Activated CD8-positive, alpha-beta memory T cell treated with anti-CD3 and anti-CD28 coated beads, Interleukin-2, amount 50 U/mL, for 24 hours (primary cell): ENCODE measurements around the gene GCC1.

Experiments used
- DNase-seq: peaks from one replicate; pipeline ENCODE4 v3.0.0-alpha.2; 2020; ENCODE audit errors: extremely low read depth

Gene GCC1, protein sequence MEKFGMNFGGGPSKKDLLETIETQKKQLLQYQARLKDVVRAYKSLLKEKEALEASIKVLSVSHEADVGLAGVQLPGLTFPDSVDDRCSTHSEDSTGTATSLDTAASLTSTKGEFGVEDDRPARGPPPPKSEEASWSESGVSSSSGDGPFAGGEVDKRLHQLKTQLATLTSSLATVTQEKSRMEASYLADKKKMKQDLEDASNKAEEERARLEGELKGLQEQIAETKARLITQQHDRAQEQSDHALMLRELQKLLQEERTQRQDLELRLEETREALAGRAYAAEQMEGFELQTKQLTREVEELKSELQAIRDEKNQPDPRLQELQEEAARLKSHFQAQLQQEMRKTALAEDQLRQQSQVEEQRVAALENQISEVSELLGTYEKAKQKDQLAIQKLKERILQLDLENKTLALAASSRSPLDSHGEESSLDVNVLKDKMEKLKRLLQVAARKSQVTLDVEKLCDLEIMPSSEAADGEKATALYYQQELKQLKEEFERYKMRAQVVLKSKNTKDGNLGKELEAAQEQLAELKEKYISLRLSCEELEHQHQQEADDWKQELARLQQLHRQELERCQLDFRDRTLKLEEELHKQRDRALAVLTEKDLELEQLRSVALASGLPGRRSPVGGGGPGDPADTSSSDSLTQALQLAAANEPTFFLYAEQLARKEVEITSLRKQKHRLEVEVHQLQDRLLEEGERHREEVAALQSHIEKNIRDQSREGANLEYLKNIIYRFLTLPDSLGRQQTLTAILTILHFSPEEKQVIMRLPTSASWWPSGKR

GRCh38 chr7:127585044-127585953, at the start of gene GCC1:
TSS of gene GCC1 (minus strand) at chr7:127585596. CDS start at chr7:127585182, 414 bp downstream.
- peak; percentile 78 for DNase-seq

- DNase-seq = no peak
Observed at GRCh38 chr7:127632276-127632910, 47.0 kb upstream of the GCC1 start.

DNA sequence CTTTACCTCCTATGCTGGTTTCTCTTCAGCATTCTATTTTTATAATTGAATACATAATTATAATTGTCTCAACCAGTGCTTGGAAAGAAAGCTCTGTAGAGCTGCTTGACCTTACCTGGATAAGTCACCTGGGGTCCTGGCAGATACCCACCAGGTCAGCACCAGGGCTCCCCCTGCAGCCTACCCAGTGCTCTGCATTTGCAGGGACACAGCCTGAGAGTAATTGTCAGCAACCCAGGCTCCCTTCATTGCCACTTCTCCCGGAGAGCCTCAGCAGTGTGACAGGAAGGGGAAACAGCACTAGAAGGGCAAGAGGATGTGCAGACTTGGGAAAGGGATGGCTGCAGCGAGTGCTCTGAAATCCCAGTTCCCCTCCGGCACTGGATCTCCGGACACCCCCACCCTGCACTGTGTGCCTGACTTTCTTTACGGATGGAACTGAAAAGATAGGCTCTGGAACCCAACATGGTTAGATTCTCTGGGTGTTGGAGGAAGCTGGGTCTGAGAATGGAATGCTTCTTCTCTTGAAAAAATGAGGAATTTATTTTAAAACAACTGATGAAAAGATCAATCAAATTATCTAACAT, 44.0 kb upstream of the GCC1 start:
- DNase-seq = no peak

DNA sequence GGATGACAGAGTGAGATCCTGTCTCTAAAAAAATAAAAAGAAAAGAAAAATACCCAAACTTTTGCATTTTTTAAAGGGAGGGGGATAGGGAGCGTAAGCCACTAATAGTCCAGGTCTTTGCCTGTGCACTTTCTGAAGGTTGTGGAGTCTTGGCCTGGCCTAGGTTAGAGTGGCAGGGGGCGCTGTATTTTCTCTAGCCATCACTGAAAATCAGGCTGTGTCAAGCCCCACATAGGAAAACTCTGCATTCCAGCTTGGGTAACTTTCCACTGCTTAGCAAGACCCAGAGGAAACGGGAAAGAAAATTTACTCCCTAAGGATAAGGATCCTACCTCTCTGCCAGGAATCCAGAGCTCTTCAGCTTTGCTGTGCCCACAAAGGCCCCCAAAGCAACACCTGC, 43.0 kb upstream of the GCC1 start:
- no peak for DNase-seq

DNA sequence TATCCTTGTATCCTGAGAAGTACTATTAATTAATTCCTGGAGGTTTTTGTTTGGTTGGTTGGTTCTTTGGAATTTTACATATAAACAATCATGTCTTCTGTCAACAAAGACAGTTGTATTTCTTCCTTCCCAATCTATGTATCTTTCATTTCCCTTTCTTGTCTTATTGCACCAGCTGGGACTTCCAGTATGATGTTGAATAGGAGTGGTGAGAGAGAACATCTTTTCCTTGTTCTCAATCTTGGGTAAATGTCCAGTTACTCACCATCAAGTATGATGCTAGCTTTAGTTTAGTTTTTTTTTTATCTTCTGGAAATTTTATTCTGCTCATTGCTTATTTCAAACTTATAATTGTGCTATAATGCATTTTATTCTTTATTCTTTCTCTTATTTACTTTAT, 39.9 kb upstream of the GCC1 start:
- DNase-seq = no peak

DNA sequence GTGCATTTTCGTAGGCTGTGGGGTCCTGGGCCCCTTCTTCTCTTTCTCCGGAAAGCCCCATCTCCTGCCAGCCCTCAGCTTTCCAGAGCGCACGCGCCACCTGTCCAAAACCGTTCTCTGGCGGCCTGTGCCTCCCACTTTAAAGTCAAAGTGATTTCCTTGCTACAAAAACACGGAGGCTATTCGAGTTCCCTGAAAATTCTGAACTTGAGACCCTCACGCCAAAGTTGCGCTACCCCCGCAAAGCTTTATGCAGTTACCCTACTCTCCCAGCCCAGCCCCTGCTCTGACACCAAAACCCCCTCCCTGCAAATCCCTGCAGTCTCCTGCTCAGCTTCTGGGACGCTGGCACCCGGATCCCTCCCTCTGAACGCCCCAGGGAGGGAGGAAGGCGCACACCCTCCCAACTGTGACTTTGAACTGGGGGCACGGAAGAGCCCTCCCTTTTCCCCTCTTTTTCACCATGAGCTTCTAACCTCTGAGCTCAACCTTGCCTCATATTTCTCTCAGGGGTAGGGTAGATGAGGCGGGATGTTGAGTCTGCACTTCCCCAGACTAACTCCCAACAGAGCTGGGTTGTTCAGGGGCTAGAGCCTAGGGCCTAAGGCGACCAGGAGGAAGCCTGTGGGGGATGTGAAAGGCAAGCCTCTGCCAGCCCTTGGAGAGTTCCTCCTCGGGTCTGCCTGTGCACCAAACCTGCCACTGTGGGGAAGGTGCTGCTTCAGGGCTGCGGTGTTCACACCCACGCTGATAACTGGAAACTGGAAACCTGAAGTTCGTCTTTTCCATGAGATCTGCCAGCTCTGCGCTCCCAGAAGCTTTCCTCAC, 35.2 kb upstream of the GCC1 start:
- no peak for DNase-seq

DNA sequence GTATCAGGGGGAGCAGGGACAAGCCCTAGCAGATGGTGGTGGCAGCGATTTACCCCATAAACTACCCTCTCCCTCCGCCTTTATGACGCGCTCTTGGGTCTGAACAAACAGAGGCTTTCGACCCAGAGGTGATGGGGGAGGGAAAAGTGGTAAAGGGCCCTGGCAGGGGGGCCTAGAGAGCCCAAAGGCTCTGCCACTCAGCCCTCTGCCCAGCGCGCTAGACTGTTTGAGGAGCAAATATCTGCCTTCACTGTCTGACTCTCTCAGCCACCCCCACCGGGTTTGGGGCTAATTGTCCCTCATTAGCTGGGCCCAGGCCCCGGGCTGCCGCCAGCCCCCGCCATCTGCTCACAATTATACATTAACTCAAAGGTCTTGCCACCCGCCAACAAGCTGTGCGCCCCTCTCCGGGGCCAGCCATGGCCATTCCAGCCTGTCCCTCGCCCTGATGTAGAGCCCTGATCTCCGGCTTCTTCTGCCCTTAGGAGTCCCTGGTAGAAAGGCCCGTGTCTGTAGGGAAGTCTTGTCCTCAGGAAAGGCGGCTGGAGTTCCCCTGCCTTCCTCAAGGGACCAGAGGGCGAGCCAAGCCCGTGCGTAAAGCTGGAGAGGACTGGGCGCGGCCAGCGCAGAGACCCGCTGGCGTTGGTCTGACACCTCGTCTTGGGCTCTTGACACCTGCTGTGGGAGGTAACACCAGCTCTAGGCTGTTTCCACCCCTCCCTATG, 34.4 kb upstream of the GCC1 start:
- no peak for DNase-seq

DNA sequence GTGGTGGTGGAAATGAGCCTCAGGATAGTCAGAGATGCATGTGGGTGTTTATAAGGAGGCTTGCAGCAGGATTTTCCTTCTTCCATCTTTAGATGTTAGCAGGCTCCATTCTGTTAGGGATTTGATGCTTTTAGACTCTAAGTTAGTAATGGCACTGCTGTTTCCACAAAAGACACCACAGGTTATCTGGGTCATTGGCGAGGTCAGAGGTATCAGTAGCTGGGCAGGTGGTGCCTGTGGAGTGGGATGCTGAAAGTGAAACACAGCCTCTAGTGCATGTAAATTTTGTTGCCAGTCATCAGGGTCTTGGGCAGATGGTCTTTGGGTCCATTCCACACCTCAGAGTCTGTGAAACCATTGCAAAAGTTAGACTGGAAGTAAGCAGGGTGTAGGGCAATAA, 33.4 kb upstream of the GCC1 start:
- DNase-seq = no peak

DNA sequence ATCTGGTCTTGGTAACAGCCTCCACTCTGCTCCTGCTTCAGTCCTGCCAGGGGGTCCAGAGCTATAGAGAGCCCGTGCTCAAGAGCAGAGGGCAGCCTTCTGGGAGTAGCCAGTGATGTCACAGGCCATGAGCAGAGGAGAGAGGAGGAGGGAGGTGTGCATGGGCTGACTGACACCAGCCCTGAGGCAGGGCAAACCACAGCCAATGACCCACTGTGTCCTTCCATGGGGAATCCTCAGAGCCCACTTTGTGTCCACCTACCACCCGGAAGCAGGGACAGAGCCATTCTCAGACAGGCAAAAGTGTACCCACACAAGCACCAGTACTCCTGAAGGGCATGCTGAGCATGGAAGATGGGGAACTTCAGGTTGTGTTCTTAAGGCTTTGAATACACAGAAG, 32.6 kb upstream of the GCC1 start, which contains the start of gene PAX4:
Gene PAX4, minus strand, starts transcription at position 101 of the 400 bp plus-strand sequence. CDS start 2,214 bp downstream, outside the sequence.
- DNase-seq = no peak

GRCh38 chr7:127616724-127617123, 31.3 kb upstream of the GCC1 start:
- DNase-seq = no peak

DNA sequence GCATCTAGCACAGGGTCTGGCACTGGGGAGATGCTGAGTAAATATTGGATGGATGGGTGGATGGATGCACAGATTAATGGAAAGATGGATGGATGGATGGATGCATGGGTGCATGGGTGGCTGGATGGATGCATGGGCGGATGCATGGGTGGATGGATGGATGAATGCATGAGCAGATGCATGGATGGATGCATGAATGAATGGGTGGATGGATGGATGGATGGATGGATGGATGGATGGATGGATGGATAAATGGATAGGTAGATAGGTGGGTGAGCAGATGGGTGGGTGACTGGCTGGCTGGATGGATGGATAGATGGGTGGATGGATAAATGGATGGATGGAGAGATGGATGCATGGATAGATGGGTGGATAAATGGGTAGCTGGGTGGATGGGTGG, 26.9 kb upstream of the GCC1 start:
- DNase-seq = no peak

DNA sequence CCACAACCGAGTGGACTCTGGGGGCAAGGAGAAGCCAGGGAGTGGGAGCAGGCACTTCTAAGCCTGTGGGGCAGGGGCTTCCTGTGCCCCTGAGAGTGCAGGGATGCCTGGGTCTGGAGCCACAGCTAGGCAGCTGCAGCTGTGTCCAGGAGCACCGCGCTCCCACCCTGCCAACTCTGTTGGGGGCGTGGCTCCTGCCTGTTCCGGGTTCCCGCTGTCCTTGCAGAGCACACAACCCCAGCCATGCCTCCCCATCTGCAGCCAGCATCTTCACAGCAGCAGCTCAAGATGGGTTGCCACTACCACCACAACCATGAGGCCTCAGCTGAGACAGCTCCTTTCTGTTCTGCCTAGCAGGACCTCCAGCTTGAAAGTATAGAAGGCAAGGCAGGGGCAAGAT, 23.9 kb upstream of the GCC1 start:
- no peak for DNase-seq

DNA sequence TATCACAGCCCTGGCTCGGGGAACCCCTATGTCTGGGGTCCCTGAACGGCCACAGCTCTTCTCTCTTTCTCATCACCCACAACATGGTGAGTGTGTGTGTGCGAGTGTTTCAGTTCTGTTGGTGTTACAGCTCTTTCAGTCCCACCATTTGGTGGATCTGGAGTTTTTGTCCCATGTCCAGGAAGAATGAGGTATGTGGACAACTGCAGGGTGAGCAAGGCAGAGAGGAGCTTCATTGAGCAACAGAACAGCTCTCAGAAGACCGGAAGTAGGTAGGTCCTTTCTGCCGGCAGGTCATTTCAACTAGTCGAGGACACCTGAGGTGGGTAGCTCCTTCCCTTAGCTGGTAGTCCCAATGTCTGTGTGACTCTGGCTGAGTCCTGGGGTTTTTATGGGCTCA, 23.1 kb upstream of the GCC1 start:
- DNase-seq = no peak

DNA sequence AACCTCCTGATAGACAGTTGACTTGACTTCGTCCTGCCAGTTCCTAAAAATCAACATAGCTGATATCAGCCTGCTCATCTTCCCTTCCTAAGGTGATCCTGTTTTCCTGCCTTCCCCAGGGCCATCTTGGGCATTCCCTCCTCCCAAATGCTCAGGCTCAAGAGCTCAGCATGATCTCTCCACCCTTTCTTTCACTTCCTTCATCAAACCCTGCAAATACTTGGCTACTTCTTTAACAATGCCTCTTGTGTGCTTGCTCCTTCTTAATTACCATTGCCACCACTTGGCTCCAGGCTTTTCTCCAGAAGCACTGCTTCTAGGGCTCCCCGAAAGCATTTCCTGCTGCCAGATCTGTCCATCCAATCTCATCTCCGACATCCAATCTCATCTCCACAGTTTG, 15.5 kb upstream of the GCC1 start:
- no peak for DNase-seq

DNA sequence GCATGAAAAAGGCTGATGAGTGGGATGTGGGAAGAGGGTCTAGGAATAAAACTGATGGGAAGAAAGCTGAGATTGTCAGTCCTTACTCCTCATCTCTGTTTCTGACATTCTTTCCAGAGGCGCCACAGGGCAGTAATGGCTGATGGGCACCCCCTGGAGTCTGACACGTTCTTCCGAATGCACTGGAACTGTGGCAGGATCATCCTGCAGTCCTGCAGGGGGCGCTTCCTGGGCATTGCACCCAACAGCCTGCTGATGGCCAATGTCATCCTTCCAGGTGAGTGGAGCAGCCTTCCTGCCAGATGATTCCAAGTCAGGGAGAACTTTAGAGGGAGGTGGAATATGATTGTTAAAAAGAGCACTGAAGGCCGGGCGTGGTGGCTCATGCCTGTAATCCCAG, 12.9 kb upstream of the GCC1 start:
- DNase-seq = no peak

DNA sequence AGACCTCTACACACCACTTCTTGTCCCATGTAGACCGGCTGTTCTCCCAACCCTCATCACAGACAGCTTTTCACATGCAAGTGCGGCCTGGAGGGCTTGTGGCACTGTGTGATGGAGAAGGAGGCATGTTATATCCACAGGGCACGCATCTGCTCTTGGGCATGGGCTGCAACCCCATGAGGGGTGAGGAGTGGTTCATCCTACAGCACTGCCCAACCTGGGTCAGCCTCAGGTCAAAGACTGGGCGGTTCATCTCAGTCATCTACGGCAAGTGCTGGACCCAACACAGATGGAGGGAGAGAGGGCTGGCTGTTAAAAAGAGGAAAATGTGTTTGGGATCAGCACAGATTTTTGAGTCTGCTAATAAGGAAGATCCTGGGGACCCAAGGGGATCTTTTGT, 10.3 kb upstream of the GCC1 start:
- no peak for DNase-seq

- DNase-seq = no peak
Observed at GRCh38 chr7:127594490-127594889, 9.1 kb upstream of the GCC1 start.

- no peak for DNase-seq
Observed at GRCh38 chr7:127592550-127592949, 7.2 kb upstream of the GCC1 start.

DNA sequence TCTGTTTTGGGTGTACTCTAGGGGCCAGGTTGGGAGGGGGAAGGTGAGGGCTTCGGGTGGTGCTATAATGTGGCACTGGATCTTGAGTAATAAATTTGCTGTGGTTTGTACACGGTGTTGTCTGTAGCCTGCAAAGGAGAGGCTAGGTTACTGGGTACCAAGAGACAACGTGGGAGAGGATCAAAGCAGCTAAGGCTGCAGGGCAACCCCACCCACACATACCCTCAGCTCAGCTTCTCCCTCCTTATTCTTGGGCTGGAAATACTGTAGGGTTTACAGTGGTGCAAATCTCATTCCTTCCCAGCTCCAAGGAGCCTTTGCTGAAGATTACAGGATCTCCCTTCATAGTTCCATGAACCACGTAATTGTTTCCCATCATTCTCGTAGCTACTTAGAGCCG, 6.2 kb upstream of the GCC1 start:
- DNase-seq = no peak

DNA sequence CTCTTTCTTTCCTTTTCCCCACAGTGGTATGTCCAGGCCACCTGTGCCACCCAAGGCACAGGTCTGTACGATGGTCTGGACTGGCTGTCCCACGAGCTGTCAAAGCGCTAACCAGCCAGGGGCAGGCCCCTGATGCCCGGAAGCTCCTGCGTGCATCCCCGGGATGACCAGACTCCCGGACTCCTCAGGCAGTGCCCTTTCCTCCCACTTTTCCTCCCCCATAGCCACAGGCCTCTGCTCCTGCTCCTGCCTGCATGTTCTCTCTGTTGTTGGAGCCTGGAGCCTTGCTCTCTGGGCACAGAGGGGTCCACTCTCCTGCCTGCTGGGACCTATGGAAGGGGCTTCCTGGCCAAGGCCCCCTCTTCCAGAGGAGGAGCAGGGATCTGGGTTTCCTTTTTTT, 5.8 kb upstream of the GCC1 start:
- DNase-seq = no peak
